ENCODE measurements around the gene B3GALT6. TPM values are rescaled to one million over a fixed set of nuclear protein-coding genes. Genes with fewer than 3 reads are reported as not detected.

B3GALT6 gene
- polyA plus RNA-seq, 3 donors, result 1.9 to 8.8 (median 7.2) TPM

DNA sequence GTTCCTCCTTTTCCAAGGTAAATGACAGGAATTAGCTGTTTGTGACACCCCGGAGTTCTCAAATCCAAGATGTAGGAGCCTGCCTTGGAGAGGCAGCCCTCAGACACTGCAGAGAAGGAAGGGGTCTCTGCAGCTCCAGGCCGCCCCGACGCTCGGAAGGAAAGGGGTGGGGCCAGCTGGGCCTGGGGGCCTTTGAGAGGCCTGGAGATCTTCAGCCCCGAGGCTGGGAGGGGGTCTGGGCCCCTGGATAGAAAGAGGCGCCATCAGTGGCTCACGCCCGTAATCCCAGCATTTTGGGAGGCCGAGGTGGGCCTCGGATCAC is 24.5 kb upstream of the B3GALT6 start:
- Mint-ChIP-seq H3K27ac (no peak overlapping the region), H3K4me1 (peaks cover 5% of the 10 kb centered on the region), H3K36me3 (peaks cover 0 to 1% of the 10 kb centered on the region in 2 donors), H3K9me3 (peaks cover 0 to 3% (median 2%) of the 10 kb centered on the region in 7 donors), H3K27me3 (ENCODE audit: low read depth in 3 of 3) (peaks cover 42 to 75% (median 53%) of the 10 kb centered on the region in 3 donors), H3K4me3 (peak overlapping the region in 1 of 2 donors; percentile 70)
- Histone ChIP-seq H3K4me3 (replicated peaks in 1 of 3; ENCODE audit: low read depth in 2 of 3, low read length in 3 of 3) (no peak overlapping the region), H3K27me3 (ENCODE audit: control insufficient read depth in 2 of 2, insufficient read depth in 2 of 2, low read length in 2 of 2) (peaks cover 7 to 52% of the 10 kb centered on the region in 2 donors), H3K4me2 (replicated peaks; ENCODE audit: extremely low read depth, low read length, poor library complexity, severe bottlenecking) (no peak overlapping the region), H3K36me3 (replicated peaks in 1 of 2; ENCODE audit: control insufficient read depth in 1 of 2, insufficient read depth in 2 of 2, low read length in 2 of 2) (no peaks in the 10 kb centered on the region), H3K27ac (ENCODE audit: low read depth in 1 of 2, low read length in 2 of 2) (no peak overlapping the region), H4K20me1 (ENCODE audit: insufficient read depth, low read length) (no peaks in the 10 kb centered on the region), H3K9ac (ENCODE audit: insufficient read depth, low read length, poor library complexity, severe bottlenecking) (no peak overlapping the region), H3K4me1 (ENCODE audit: control insufficient read depth in 1 of 2, insufficient read depth in 2 of 2, low read length in 2 of 2) (no peaks in the 10 kb centered on the region), H3K79me2 (ENCODE audit: insufficient read depth, low read length) (no peaks in the 10 kb centered on the region), H3K9me3 (replicated peaks in 1 of 2; ENCODE audit: control insufficient read depth in 1 of 2, insufficient read depth in 1 of 2, low read length in 2 of 2) (no peaks in the 10 kb centered on the region), H2AFZ (ENCODE audit: insufficient read depth, low read depth, low read length, poor library complexity, severe bottlenecking) (no peak overlapping the region)
- WGBS (ENCODE audit: insufficient coverage), result 31% methylated on average over 8 of the region's 11 CpGs
- intact Hi-C loops (cut with micrococcal nuclease), result no loop called here
- DNase-seq, result no peak
- TF ChIP-seq, protein P1, sequence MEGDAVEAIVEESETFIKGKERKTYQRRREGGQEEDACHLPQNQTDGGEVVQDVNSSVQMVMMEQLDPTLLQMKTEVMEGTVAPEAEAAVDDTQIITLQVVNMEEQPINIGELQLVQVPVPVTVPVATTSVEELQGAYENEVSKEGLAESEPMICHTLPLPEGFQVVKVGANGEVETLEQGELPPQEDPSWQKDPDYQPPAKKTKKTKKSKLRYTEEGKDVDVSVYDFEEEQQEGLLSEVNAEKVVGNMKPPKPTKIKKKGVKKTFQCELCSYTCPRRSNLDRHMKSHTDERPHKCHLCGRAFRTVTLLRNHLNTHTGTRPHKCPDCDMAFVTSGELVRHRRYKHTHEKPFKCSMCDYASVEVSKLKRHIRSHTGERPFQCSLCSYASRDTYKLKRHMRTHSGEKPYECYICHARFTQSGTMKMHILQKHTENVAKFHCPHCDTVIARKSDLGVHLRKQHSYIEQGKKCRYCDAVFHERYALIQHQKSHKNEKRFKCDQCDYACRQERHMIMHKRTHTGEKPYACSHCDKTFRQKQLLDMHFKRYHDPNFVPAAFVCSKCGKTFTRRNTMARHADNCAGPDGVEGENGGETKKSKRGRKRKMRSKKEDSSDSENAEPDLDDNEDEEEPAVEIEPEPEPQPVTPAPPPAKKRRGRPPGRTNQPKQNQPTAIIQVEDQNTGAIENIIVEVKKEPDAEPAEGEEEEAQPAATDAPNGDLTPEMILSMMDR (IDR thresholded peaks at IDR 0.05), result no peak

DNA sequence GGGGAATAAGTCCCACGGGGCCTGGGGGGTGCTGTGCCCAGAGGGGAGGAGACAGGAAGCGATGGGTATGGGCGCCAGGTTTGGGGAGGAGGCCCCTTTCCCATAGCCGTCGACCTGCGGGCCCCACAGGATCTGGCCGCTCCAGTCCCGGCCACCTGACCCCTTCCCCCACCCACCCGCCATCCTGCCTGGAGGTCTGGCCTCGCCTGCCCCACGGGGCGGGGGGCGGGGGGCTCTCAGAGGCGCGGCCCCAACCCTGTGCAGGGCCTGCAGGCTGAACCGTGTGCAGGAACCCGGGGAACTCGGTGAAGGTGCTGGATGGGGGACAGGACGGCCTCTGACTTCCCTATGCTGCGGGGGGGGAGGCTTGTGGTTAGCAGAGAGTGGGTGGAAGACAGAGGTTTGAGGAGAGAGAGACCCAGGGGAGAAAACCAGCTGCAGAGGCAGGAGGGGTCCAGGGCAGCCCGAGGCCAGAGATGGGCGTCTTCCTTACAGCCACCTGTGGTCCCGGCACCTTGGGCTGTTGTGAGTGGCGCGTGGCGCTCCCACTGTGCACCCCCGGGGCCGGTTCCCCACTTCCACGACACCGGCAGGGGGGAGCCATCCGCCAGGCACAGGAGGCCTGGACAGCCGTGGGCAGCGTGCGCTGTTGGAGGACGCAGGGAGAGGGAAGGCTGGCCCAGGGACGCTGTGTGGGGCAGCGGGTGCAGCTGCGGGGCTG is 23.2 kb upstream of the B3GALT6 start:
- H3K4me1 ChIP-seq (ENCODE audit: control insufficient read depth in 1 of 2, insufficient read depth in 2 of 2, low read length in 2 of 2), result peaks cover 6 to 8% of the 10 kb centered on the region in 2 donors
- H3K4me1 Mint-ChIP-seq, result peaks cover 5% of the 10 kb centered on the region
- peak in 1 of 3 donors; percentile 31 for DNase-seq
- no peaks in the 10 kb centered on the region for H3K79me2 ChIP-seq (ENCODE audit: insufficient read depth, low read length)
- TF ChIP-seq, protein P1 (IDR thresholded peaks at IDR 0.05), result no peak
- intact Hi-C loops (cut with micrococcal nuclease), result no loop called here
- no peak overlapping the region for H3K27ac ChIP-seq (ENCODE audit: low read depth in 1 of 2, low read length in 2 of 2)
- no peaks in the 10 kb centered on the region for H3K36me3 ChIP-seq (replicated peaks in 1 of 2; ENCODE audit: control insufficient read depth in 1 of 2, insufficient read depth in 2 of 2, low read length in 2 of 2)
- no peak overlapping the region for H3K4me2 ChIP-seq (replicated peaks; ENCODE audit: extremely low read depth, low read length, poor library complexity, severe bottlenecking)
- WGBS (ENCODE audit: insufficient coverage), result 7% methylated on average over 23 of the region's 38 CpGs
- peak overlapping the region in 1 of 2 donors; percentile 70 for H3K4me3 Mint-ChIP-seq
- no peak overlapping the region for H3K4me3 ChIP-seq (replicated peaks in 1 of 3; ENCODE audit: low read depth in 2 of 3, low read length in 3 of 3)
- H3K27ac Mint-ChIP-seq, result peak overlapping the region in 1 of 7 donors; percentile 80
- H3K27me3 ChIP-seq (ENCODE audit: control insufficient read depth in 2 of 2, insufficient read depth in 2 of 2, low read length in 2 of 2), result peaks cover 7 to 65% of the 10 kb centered on the region in 2 donors
- no peaks in the 10 kb centered on the region for H3K9me3 ChIP-seq (replicated peaks in 1 of 2; ENCODE audit: control insufficient read depth in 1 of 2, insufficient read depth in 1 of 2, low read length in 2 of 2)
- H3K27me3 Mint-ChIP-seq (ENCODE audit: low read depth in 3 of 3), result peaks cover 42 to 81% (median 62%) of the 10 kb centered on the region in 3 donors
- H3K36me3 Mint-ChIP-seq, result peaks cover 0 to 1% of the 10 kb centered on the region in 2 donors
- H3K9ac ChIP-seq (ENCODE audit: insufficient read depth, low read length, poor library complexity, severe bottlenecking), result no peak overlapping the region
- H4K20me1 ChIP-seq (ENCODE audit: insufficient read depth, low read length), result no peaks in the 10 kb centered on the region
- H3K9me3 Mint-ChIP-seq, result peaks cover 0 to 3% (median 2%) of the 10 kb centered on the region in 7 donors
- no peak overlapping the region for H2AFZ ChIP-seq (ENCODE audit: insufficient read depth, low read depth, low read length, poor library complexity, severe bottlenecking)

All from CD14-positive monocyte (primary cell).